ENCODE measurements around the gene CADM4. TPM values are rescaled to one million over a fixed set of nuclear protein-coding genes. Genes with fewer than 3 reads are reported as not detected.

Gene CADM4
- total RNA-seq, 5 donors from 2014 or later (not counting 1 experiment from before 2014, with no cell fraction given) = 0.16 to 0.61 (median 0.45) TPM

DNA sequence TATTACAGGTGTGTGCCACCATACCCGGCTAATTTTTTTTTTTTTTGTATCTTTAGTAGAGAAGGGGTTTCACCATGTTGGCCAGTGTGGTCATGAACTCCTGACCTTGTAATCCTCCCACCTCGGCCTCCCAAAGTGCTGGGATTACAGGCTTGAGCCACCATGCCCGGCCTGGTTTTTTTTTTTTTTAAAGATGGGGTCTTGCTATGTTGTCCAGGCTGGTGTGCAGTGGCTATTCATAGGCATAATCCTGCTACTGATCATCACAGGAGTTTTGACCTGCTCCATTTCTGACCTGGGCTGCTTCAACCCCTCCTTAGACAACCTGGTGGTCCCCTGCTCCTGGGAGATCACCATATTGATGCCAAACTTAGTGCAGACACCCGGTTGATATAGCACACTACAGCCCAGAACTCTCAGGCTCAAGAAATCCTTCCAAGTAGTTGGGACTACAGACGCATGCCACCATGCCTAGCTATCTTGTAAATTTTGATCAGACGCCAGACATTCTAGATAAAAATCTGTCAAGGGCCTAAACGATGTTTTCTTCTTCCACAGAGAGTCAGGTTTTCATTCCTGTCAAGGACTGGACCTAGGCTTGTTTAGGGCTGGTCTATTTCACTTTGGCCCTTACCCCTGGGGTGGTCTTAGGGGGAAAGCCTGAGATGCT lies 20.8 kb upstream of the CADM4 start:
- ChIA-PET CTCF (interaction anchor here in 1 of 2 donors (2.0 kb wide), 1 partner anchor 8 kb away, joined by 6 read pairs; no protein-coding TSS in a partner anchor), POLR2A (no interaction called here)
- H3K27ac ChIP-seq (ENCODE audit: low read length) = no peak overlapping the region
- WGBS (ENCODE audit: insufficient coverage) = 100% methylated on average over 2 of the region's 7 CpGs
- Mint-ChIP-seq H3K4me1 (peaks cover 14 to 24% (median 20%) of the 10 kb centered on the region in 3 donors), H3K4me3 (no peak overlapping the region), H3K27ac (no peak overlapping the region), H3K27me3 (no peaks in the 10 kb centered on the region), H3K9me3 (peaks cover 0 to 11% (median 7%) of the 10 kb centered on the region in 3 donors), H3K36me3 (peaks cover 50% of the 10 kb centered on the region)
- H3K4me3 ChIP-seq (ENCODE audit: control insufficient read depth in 1 of 2, extremely low read depth in 1 of 2, low read length in 1 of 2) = no peak overlapping the region
- peaks cover 3 to 6% of the 10 kb centered on the region in 2 donors for H3K36me3 ChIP-seq (ENCODE audit: control insufficient read depth in 2 of 2, extremely low read depth in 1 of 2, insufficient read depth in 1 of 2, low read length in 1 of 2)
- H3K9me3 ChIP-seq = no peaks in the 10 kb centered on the region
- H3K4me1 ChIP-seq (ENCODE audit: control insufficient read depth in 1 of 2, extremely low read depth in 1 of 2, insufficient read depth in 2 of 2, low read length in 2 of 2) = peaks cover 13 to 22% of the 10 kb centered on the region in 2 experiments
- DNase-seq (no peak), ATAC-seq (replicated peaks in 1 of 4) (no peak)
- no peaks in the 10 kb centered on the region for H3K27me3 ChIP-seq (replicated peaks in 1 of 2; ENCODE audit: control insufficient read depth in 2 of 2, extremely low read depth in 1 of 2, insufficient read depth in 2 of 2, low read length in 1 of 2)

DNA sequence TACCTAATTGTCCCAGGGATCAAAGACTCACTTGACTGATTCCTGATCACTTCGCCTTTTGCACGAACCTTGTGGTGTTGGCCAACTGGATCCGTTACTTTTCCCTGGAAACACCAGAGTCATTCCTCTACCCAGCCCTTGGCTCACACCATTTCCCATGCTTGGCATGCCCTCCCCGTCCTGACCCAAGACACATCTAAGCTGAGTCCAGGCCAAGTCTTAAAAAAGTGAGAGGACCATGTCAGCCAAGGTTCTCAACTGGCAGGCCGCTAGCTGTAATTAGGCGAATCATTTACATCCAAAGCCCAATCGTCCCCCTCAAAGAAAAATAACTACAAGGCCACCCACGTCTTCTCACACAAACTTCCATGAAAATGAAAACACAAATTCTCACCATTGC lies 18.8 kb upstream of the CADM4 start:
- no peak overlapping the region for H3K27ac Mint-ChIP-seq
- H3K36me3 ChIP-seq (ENCODE audit: control insufficient read depth in 2 of 2, extremely low read depth in 1 of 2, insufficient read depth in 1 of 2, low read length in 1 of 2) = peaks cover 6 to 8% of the 10 kb centered on the region in 2 donors
- ATAC-seq (replicated peaks in 1 of 4) = no peak
- peaks cover 0 to 11% (median 7%) of the 10 kb centered on the region in 3 donors for H3K9me3 Mint-ChIP-seq
- WGBS (ENCODE audit: insufficient coverage) = 95% methylated on average over 8 of the region's 8 CpGs
- H3K4me1 ChIP-seq (ENCODE audit: control insufficient read depth in 1 of 2, extremely low read depth in 1 of 2, insufficient read depth in 2 of 2, low read length in 2 of 2) = peaks cover 0 to 3% of the 10 kb centered on the region in 2 experiments
- POLR2A ChIA-PET = no interaction called here
- H3K27me3 ChIP-seq (replicated peaks in 1 of 2; ENCODE audit: control insufficient read depth in 2 of 2, extremely low read depth in 1 of 2, insufficient read depth in 2 of 2, low read length in 1 of 2) = no peaks in the 10 kb centered on the region
- no peaks in the 10 kb centered on the region for H3K9me3 ChIP-seq
- H3K27ac ChIP-seq (ENCODE audit: low read length) = no peak overlapping the region
- H3K4me3 ChIP-seq (ENCODE audit: control insufficient read depth in 1 of 2, extremely low read depth in 1 of 2, low read length in 1 of 2) = no peak overlapping the region
- no peaks in the 10 kb centered on the region for H3K27me3 Mint-ChIP-seq
- H3K4me1 Mint-ChIP-seq = peaks cover 0 to 5% (median 2%) of the 10 kb centered on the region in 3 donors
- CTCF ChIA-PET = interaction anchor here in 1 of 2 donors (2.0 kb wide), 1 partner anchor 10 kb away, joined by 6 read pairs; no protein-coding TSS in a partner anchor
- peaks cover 50% of the 10 kb centered on the region for H3K36me3 Mint-ChIP-seq
- DNase-seq = no peak
- no peak overlapping the region for H3K4me3 Mint-ChIP-seq

DNA sequence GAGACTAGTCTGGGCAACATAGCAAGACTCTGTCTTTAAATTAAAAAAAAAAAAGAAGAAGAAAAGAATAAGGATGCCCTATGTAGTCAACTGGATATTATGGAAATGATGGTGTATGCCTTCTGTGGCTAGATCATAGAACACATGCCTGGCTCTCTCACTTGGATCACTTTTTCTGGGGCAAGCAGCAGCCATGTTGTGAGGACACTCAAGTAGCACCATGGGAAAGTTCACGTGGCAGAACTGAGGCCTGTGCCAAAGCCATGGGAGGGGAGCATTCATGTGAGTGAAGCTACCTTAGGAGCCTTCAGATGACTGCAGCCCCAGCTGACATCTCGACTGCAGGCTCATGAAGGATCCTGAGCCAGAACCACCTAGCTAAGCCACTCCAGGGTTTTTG lies 18.4 kb upstream of the CADM4 start:
- no peak for DNase-seq
- H3K27ac Mint-ChIP-seq = no peak overlapping the region
- CTCF ChIA-PET = no interaction called here

DNA sequence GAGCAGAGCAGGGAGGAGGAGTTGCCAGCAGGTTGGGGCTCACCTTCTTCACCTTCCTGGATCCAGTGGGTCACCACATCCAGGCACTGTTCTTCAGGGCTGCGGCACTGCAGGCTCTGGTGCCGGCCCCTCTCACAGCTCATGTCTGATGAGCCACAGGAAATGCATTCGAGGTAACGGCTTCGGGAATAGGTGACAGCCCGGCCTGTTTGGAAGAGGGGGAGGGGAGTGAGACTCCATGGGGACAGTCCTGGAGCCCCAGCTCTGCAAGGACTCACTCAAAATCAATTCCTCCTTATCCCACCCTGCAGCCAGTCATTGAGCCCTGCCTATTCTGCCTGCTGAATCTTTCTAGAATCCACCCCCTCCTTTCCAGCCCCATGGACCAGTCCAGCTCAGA lies 16.8 kb upstream of the CADM4 start:
- Histone ChIP-seq H3K4me3 (ENCODE audit: control insufficient read depth in 1 of 2, extremely low read depth in 1 of 2, low read length in 1 of 2) (no peak overlapping the region), H3K9me3 (no peaks in the 10 kb centered on the region), H3K36me3 (ENCODE audit: control insufficient read depth in 2 of 2, extremely low read depth in 1 of 2, insufficient read depth in 1 of 2, low read length in 1 of 2) (peaks cover 8 to 9% of the 10 kb centered on the region in 2 donors), H3K27ac (ENCODE audit: low read length) (no peak overlapping the region), H3K4me1 (ENCODE audit: control insufficient read depth in 1 of 2, extremely low read depth in 1 of 2, insufficient read depth in 2 of 2, low read length in 2 of 2) (no peaks in the 10 kb centered on the region), H3K27me3 (replicated peaks in 1 of 2; ENCODE audit: control insufficient read depth in 2 of 2, extremely low read depth in 1 of 2, insufficient read depth in 2 of 2, low read length in 1 of 2) (no peaks in the 10 kb centered on the region)
- no peak overlapping the region for H3K4me3 Mint-ChIP-seq
- POLR2A ChIA-PET = no interaction called here
- H3K9me3 Mint-ChIP-seq = peaks cover 0 to 11% (median 7%) of the 10 kb centered on the region in 3 donors
- CTCF ChIA-PET = no interaction called here
- peaks cover 52% of the 10 kb centered on the region for H3K36me3 Mint-ChIP-seq
- ATAC-seq (replicated peaks in 1 of 4) (no peak), DNase-seq (no peak)
- H3K27ac Mint-ChIP-seq = no peak overlapping the region
- H3K27me3 Mint-ChIP-seq = no peaks in the 10 kb centered on the region
- no peaks in the 10 kb centered on the region for H3K4me1 Mint-ChIP-seq
- WGBS (ENCODE audit: insufficient coverage) = no CpG with 5 or more reads among the region's 6 CpGs

More for the DNA sequence above, 18.4 kb upstream of the CADM4 start:
- H3K27ac ChIP-seq (ENCODE audit: low read length) = no peak overlapping the region
- H3K4me3 ChIP-seq (ENCODE audit: control insufficient read depth in 1 of 2, extremely low read depth in 1 of 2, low read length in 1 of 2) = no peak overlapping the region
- H3K36me3 Mint-ChIP-seq = peaks cover 53% of the 10 kb centered on the region
- peaks cover 6 to 8% of the 10 kb centered on the region in 2 donors for H3K36me3 ChIP-seq (ENCODE audit: control insufficient read depth in 2 of 2, extremely low read depth in 1 of 2, insufficient read depth in 1 of 2, low read length in 1 of 2)
- ATAC-seq (replicated peaks in 1 of 4) = no peak
- no peaks in the 10 kb centered on the region for H3K27me3 Mint-ChIP-seq
- H3K4me3 Mint-ChIP-seq = no peak overlapping the region
- H3K27me3 ChIP-seq (replicated peaks in 1 of 2; ENCODE audit: control insufficient read depth in 2 of 2, extremely low read depth in 1 of 2, insufficient read depth in 2 of 2, low read length in 1 of 2) = no peaks in the 10 kb centered on the region
- WGBS (ENCODE audit: insufficient coverage) = 100% methylated on average over 1 of the region's 2 CpGs
- no peaks in the 10 kb centered on the region for H3K9me3 ChIP-seq
- no peaks in the 10 kb centered on the region for H3K4me1 ChIP-seq (ENCODE audit: control insufficient read depth in 1 of 2, extremely low read depth in 1 of 2, insufficient read depth in 2 of 2, low read length in 2 of 2)
- peaks cover 0 to 2% (median 0%) of the 10 kb centered on the region in 3 donors for H3K4me1 Mint-ChIP-seq
- POLR2A ChIA-PET = no interaction called here
- peaks cover 0 to 11% (median 7%) of the 10 kb centered on the region in 3 donors for H3K9me3 Mint-ChIP-seq

DNA sequence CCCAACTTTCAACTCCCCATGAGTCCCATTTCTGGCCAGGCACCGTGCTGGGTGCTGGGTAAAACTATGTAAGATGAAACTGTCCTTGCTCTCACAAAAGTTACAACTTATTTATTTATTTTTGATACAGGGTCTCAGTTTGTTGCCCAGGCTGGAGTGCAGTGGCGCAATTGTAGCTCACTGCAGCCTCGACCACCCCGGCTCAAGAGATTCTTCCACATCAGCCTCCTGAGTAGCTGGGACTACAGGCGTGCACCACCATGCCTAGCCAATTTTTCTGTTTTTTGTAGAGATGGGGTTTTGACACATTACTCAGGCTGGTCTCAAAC lies 12.9 kb upstream of the CADM4 start:
- peaks cover 12% of the 10 kb centered on the region in 2 donors for H3K36me3 ChIP-seq (ENCODE audit: control insufficient read depth in 2 of 2, extremely low read depth in 1 of 2, insufficient read depth in 1 of 2, low read length in 1 of 2)
- CTCF ChIA-PET = no interaction called here
- H3K9me3 ChIP-seq = no peaks in the 10 kb centered on the region
- DNase-seq (no peak), ATAC-seq (replicated peaks in 1 of 4) (no peak)
- H3K27me3 ChIP-seq (replicated peaks in 1 of 2; ENCODE audit: control insufficient read depth in 2 of 2, extremely low read depth in 1 of 2, insufficient read depth in 2 of 2, low read length in 1 of 2) = no peaks in the 10 kb centered on the region
- Mint-ChIP-seq H3K4me3 (no peak overlapping the region), H3K36me3 (peaks cover 43% of the 10 kb centered on the region), H3K9me3 (no peaks in the 10 kb centered on the region), H3K4me1 (no peaks in the 10 kb centered on the region), H3K27ac (no peak overlapping the region), H3K27me3 (no peaks in the 10 kb centered on the region)
- POLR2A ChIA-PET = no interaction called here
- H3K4me3 ChIP-seq (ENCODE audit: control insufficient read depth in 1 of 2, extremely low read depth in 1 of 2, low read length in 1 of 2) = no peak overlapping the region
- no peaks in the 10 kb centered on the region for H3K4me1 ChIP-seq (ENCODE audit: control insufficient read depth in 1 of 2, extremely low read depth in 1 of 2, insufficient read depth in 2 of 2, low read length in 2 of 2)
- no peak overlapping the region for H3K27ac ChIP-seq (ENCODE audit: low read length)
- no CpG with 5 or more reads among the region's 5 CpGs for WGBS (ENCODE audit: insufficient coverage)

DNA sequence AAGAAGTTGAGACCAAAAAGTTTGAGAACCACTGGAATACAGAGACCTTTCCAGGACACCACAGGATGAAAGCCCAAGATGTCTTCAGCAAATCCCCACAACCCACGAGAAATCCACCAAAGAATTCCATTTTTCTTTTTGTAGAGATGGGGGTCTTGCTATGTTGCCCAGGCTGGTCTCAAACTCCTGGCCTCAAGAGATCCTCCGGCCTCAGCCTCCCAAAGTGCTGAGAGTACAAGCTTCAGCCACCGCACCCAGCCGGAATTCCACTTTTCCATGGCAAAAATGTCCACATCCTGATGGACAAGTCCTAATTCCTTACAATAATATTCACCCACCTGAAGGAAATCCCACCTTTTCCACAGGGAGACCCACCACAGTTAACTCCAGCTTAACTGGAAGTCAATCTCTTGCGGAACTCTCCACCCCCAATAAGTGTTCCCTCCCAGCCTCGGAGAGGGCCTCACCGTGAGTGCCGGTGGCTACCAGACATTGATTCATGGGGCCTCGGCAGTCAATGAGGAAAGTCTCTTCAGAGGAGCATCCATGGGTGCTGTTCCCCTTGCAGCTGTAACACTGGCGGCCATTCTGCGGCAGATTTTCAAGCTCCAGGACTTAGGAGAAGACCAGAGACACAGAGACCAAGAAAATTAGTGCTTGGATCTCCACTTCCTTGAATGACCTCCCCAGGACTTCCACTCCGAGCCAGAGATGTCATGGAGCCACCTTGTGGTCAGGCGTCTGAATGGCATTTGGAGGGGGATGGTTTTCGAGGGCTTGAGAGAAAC lies 12.3 kb upstream of the CADM4 start:
- ATAC-seq (replicated peaks in 1 of 4) = peak in 1 of 4 experiments; percentile 44
- Histone ChIP-seq H3K9me3 (no peaks in the 10 kb centered on the region), H3K27me3 (replicated peaks in 1 of 2; ENCODE audit: control insufficient read depth in 2 of 2, extremely low read depth in 1 of 2, insufficient read depth in 2 of 2, low read length in 1 of 2) (no peaks in the 10 kb centered on the region), H3K27ac (ENCODE audit: low read length) (no peak overlapping the region), H3K4me3 (ENCODE audit: control insufficient read depth in 1 of 2, extremely low read depth in 1 of 2, low read length in 1 of 2) (no peak overlapping the region), H3K36me3 (ENCODE audit: control insufficient read depth in 2 of 2, extremely low read depth in 1 of 2, insufficient read depth in 1 of 2, low read length in 1 of 2) (peaks cover 12% of the 10 kb centered on the region in 2 donors), H3K4me1 (ENCODE audit: control insufficient read depth in 1 of 2, extremely low read depth in 1 of 2, insufficient read depth in 2 of 2, low read length in 2 of 2) (no peaks in the 10 kb centered on the region)
- ChIA-PET POLR2A (no interaction called here), CTCF (interaction anchor here in 1 of 2 donors (0.6 kb wide), 1 partner anchor 20 kb away, joined by 3 read pairs; no protein-coding TSS in a partner anchor)
- Mint-ChIP-seq H3K4me1 (no peaks in the 10 kb centered on the region), H3K27ac (no peak overlapping the region), H3K9me3 (no peaks in the 10 kb centered on the region), H3K4me3 (no peak overlapping the region), H3K27me3 (no peaks in the 10 kb centered on the region), H3K36me3 (peaks cover 41% of the 10 kb centered on the region)
- WGBS (ENCODE audit: insufficient coverage) = 86% methylated on average over 6 of the region's 14 CpGs
- DNase-seq = peak in 13 of 35 experiments; percentile 9 to 64 (median 25)
